A172 (cell line): ENCODE data around the gene NGB. TPM values are rescaled to one million over a fixed set of nuclear protein-coding genes. Genes with fewer than 3 reads are reported as not detected.
"Not testable (repeated sequence)": the region's sequence is repeated elsewhere in the genome, so short reads cannot be mapped to it uniquely, and the experiment has no call there.

Source experiments
- DNase-seq: peaks from one replicate; pipeline ENCODE4 v3.0.0-alpha.2; 2015; ENCODE audit warnings: low spot score
- total RNA-seq: library from RNA; depleted of rRNA; stranded (reverse); fragments of >200 nt; shearing (Covaris generic); gene quantifications from 2 replicates; pipeline ENCODE4 v1.2.3, GENCODE V29; 2014; rRNA removed

The NGB gene, protein sequence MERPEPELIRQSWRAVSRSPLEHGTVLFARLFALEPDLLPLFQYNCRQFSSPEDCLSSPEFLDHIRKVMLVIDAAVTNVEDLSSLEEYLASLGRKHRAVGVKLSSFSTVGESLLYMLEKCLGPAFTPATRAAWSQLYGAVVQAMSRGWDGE
- not detected in 2 replicates for total RNA-seq

DNA sequence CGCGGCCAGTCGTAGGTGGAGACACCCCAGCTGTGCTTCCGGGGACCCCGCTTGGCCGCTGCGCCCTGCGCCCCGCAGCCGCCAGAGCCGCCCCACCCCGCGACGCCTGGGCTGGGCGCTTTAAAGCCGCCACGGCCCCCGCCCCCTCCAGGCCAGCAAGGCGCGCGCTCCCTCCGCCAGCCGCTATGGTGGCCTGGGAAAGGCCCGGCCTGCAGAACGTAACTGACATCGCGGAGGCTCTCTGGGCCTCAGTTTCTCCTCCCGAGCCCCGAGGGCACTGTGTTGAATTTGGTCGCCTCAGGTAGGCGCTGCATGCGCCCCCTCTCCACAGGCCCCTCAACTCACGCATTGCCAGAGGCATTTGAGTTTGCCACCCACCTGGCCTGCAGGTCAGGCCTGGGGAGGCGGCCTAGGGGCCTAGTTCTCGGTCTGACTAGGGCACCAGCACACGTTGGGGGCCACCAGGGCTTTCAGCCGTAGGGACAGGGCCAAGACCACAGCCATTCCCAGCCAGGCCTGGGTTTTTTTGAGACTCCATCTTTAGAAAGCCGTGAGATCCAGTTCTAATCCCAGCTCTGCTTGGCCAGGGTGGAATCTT lies at the start of gene NGB:
Gene NGB (minus strand): TSS at position 94 of the 598 bp plus-strand sequence. CDS start 269 bp downstream, outside the sequence.
- DNase-seq, result no peak

DNA sequence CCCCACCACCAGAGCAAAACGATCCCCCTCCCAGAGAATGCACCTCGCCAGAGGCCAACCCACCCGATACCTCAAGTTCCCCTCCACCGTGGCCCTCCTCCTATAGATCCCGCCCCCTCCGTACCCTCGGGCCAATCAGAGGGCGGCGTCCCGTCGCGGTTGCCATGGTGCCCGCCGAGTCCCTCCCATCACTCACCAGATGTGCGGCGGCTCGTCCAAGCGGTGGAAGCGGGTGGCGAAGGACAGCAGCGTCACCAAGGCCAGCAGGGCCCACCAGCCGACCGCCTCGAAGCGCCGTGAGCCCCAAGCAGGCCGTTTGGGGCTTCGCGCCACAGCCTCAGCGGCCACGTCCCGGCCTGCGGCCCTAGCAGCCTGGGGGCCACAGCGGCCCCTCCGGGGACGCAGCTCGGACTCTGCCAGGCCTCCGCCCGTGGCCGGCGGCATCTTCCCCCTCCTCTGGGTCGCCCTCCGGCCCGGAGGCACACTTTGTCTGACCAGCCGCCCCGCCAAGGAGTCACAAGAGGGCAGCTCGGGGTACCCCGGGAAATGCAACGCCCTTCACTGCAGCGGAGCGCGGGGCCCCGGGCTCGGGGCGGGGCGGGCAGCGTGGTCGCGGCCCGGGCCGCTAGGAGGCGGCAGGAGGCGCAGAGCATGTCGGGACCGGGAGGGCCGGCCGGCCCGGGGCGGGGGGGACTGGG lies 49.4 kb upstream of the NGB start, which contains the start of gene POMT2:
Gene POMT2 (minus strand): TSS at position 646 of the 698 bp plus-strand sequence. CDS start 202 bp downstream, at position 444.
- DNase-seq, result peak; percentile 63

DNA sequence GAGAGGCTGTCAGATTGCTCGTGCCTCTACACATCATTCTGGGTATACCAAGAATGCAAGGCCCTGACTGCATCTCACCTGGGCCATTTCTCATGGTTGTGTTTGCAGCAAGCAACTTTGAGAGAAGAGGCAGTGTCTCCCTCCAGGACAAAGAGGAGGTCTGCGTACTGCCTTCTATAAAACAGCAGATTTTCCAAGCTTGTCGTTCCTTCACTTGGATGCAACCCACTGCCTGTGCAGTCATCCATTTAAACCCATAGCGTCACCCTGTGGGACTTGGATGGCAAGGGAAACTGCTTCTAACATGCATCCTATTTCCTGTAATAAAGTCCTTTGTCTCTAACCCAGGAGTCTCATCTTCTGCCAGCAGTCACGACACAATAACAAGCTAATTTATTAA lies 48.4 kb upstream of the NGB start:
- DNase-seq, result no peak

DNA sequence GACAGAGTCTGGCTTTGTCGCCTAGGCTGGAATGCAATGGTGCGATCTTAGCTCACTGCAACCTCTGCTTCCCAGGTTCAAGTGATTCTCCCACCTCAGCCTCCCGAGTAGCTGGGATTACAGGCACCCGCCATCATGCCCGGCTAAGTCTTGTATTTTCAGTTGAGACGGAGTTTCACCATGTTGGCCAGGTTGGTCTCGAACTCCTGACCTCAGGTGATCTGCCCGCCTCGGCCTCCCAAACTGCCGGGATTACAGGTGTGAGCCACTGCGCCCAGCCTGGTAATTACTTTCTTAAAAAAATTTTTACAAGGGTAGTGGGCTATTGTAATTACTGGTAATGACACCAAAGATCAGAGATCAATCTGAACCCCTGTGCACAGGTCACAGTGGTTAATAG lies 47.8 kb upstream of the NGB start:
- DNase-seq, result not testable (repeated sequence)

DNA sequence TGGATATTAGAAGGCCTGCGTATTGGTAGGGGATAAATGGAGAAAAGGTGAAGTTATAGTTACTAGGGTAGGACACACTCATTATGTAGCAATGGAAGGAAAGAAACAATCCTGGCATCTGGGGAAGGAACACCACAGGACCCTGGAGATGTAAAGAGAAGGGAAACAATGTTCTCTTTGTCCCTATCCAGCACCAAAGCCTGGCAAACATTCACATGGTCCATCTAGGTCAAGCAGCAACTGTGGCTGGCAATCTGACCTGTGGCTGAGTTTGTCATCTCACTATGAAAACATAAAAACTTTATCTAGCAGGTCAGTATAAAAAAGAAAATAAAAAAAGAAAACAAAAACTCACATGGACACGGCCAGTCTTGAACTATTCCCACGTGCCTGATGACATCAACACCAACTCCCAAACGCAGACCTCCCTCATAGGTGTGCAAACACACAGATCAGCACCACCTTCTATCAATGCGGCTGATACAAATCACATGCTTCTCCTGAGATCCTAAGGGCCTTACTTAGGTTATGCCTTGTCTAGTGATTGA lies 47.1 kb upstream of the NGB start:
- no peak for DNase-seq

DNA sequence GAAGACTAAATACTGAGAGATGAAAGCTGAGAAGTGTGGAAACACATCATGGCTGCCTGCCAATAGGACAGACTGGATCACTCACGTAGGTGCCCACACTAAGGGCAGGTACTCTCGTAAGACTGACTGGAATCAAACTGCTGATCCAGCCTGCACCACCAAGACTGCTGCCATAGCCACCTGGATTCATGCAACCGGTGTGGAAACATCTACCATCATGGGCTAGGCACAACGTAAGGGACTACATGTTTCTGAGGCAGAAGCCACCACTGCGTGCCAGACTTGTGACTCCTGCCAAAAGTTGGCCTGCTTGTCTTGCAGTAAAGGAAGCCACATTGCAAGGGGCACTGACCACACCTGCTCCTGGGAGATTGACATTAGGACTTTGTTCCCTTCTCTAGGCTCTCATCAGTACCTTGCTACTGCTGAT lies 45.9 kb upstream of the NGB start:
- no peak for DNase-seq

DNA sequence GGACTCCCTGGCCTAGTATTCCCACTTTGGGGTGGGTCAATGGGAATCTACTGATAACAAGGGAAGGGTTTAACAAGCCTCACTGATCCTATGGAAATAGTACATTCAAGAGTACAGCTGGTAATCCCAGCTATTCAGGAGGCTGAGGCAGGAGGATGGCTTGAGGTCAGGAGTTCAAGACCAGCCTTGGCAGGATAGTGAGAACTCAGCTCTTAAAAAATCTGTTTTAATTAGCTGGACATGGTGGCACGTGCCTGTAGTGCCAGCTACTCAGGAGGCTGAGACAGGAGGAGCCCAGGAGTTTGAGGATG lies 45.1 kb upstream of the NGB start:
- no peak for DNase-seq

DNA sequence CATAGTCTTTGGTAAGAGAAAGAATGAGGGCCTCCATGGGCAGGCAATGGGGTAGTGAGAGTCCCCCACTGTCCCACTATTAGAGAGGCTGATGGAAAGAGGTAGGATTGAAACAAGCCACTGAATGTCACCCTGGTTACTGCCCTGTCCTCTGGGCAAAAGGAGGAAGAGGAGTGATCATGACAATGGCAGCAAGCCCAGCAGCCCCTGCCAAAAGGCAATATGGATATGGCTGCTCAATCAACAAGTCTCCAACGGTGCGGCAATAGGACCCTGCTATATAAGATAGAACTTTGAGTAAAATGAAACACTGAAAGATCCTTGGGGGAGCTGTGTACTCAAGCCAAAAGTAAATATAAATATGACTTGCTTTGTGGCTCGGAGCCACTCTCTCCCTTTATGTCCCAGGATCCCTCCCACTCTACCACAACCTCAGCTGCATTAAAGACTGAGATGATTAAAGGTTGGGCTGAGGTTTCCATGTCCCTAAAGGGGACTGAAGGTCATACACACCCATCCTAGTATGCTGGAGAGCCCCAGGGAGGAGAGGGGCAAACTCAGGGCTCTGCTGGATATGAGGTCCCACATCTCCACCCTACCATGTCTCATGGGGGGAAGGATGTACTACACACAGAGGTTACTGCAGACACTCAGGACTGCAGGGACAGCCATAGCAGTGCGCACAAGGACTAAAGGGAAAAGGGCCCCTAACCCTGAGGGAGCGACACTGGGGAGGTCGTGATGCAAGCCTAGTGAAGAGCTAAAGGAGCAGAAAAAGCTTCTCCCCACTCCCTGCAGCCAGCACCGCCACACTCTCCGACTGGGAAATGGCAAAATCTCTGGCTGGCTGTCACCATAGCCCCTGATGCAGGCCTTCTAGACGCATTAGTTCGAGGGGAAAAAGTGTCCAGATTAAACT lies 43.8 kb upstream of the NGB start:
- no peak for DNase-seq

DNA sequence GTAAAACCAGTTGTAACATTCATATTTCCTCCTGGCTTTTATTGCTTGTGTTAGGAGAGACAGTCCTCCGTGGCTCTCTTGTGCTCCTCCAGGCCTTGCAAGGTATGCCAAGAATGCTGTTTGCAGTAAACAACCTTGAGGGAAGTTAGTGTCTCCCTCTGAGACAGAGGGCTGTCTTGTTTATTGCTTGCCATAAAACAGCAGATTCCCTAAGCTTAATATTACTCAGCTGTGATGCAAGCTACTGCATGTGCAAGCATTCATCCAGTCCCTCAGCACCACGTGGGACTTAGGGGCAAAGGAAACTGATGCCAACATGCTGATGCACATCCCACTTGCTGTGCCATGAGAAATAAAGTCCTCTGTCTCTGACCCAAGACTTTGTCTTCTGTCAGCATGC lies 43.0 kb upstream of the NGB start:
- peak; percentile 66 for DNase-seq

DNA sequence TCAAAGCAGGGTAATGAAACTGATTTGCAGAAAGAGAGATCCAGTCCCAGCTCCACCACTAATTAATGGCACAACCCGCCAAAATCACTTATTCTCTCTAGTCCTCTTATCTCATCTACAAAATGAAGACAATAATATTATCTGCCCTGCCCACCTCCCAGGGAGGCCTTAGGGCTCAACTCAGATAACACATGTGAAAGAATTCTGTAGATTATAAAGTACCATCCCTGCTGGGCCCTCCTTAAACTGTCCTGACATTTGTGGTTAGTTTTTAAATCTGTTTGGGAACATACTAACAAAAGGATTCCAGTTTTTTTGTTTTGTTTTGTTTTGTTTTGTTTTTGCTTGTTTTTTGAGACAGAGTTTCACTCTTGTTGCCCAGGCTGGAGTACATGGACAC lies 42.4 kb upstream of the NGB start:
- DNase-seq, result no peak

DNA sequence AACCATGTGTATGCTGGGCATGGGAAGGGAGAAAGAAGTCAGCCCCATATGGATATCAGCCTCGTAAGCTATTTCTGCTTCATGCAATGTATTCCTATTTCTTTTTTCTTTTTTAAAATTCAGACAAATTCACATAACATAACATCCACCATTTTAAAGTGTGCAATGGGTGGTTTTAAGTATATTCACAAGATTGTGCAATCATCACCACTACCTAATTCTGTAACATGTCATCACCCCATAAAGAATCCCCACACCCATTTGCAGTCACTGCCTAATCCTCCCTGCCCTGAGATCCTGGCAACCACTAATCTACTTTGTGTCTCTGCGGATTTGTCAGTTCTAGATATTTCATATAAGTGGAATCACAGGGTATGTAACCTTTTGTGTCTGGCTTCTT lies 40.2 kb upstream of the NGB start:
- no peak for DNase-seq

DNA sequence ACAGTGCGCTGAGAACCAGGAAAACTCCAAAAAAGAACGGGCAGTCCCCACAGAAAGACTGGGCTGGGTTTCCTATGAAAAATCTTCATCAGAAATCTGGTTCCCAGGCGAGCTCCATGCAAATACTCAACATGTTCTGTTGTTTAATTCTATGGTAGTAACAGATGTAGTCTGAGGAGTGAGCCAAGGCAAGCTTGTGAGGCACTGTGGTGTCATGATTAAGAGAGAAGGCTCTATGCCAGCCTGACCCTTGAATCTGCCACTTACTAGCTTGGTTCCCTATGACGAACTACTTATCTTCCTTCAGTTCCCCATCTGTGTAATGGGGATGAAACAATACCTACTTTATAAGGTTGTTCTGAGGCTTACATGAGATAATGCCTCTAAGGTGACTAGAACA lies 39.0 kb upstream of the NGB start:
- no peak for DNase-seq

DNA sequence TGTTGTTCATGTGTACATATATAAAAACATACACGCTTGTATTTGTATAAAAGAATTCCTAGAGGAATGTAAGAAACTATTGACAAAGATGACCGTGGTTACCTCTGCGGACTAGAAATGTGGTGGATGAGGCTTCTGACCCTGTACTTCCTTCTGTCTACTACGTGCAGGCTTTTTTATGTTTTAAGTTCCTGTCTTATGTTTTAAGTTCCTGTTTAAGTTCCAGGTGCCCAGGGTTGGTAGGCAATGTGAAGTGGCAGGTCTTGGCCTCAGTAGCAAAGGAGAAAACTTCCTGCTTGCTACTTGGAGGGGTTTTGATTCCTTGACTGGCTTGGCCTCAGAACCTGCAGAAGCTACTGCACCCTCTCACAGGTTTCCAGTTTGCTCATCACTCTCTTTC lies 38.1 kb upstream of the NGB start:
- DNase-seq, result no peak

DNA sequence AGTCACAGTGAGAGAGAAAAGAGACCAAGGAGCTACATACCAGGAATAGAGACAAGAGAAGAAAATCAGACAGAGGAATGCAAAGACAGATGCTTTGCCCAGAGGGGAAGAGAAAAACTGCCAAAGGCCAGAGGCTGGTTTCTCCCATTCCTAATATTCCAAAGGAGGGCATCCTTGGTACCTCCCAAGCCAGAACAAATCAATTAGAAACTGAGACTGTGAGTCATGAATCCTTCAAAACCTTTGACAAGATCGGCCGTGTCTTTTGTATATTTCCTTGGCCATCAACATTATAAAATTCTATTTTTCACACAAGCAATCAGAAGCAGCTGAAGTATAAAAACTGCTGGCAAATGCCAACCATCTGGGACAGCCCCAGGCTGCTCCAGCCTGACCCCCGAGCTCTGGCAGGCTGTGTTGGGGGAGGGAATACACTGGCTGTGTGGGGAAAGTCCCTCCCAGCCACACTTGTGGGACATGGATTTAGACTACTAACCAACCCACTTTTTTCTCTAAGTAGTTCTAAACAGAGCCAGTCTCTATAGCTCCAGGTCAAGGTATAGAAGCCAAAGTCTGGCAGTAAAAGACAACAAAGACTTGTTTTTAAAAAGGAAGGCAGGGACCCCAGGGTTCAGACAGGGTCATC lies 36.0 kb upstream of the NGB start:
- DNase-seq, result no peak

DNA sequence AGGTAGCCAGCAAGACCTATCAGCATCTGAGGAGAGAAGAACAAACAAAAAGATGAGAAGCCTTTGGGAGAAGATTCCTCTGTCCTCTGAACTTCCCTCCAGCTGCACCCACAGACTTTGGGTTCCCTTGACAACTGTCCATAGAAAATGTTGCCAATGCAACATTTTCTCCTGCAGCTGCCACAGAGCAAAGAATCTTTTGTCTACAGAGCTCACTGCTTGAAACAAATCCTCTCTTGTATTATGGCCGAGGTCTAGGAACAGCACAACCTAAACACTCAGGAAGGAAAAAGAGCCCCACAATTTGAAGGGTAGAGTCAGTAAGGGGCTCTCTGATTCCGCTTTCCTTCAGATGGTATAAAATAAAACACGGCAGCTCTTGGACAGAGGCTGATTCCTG lies 35.4 kb upstream of the NGB start:
- DNase-seq, result no peak

DNA sequence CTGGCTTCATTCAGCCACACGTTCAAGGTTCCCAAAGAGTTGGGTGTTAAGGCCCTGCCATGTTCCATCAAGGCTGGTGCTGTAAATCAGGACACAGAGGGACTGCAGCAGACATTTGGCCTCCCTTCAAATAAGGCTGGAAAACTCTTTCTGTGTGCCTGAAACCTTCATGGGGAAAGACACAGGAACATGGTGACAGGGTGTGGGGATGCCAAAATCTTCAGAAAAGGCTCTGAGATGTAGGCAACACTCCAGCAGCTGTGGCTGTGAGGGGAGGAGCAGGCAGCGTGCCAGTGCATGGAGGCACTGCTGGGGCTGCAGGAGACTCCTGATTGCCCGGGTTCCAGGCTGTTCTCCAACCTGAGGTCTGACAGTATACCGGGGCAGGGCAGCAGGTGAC lies 34.7 kb upstream of the NGB start:
- DNase-seq, result no peak

DNA sequence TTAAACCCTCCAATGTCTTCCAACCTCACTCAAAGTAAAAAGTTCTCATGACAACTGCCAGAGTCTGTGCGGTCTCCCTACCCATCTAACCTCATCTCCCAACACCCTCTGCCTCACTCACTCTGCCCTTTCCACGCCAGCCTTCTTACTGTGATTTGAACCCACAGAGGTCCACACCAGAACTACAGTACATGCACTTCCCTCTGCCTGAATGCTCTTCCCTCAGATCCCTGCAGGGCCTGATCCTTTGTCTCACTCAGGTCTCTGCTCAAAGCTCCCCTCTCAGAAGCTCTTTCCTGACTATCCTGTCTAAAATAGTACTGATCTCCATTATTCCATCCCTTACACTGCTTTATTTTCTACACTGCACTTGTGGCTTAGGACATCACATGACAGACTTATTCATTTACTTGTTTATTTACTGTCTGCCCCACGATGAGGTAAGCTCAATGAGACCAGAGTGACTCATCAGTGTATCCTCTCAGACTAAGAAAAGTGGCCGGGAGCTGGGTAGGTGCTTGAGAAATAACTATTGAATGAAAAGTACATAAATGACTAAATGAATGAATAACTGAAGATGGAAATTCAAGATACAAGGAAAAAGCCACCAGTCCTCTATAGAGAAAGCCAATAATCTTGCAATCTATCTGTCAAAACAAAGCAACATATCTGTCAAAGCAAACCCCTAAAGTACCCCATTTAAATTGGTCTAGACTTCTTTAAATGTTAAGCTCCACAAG lies 32.6 kb upstream of the NGB start:
- peak; percentile 86 for DNase-seq

DNA sequence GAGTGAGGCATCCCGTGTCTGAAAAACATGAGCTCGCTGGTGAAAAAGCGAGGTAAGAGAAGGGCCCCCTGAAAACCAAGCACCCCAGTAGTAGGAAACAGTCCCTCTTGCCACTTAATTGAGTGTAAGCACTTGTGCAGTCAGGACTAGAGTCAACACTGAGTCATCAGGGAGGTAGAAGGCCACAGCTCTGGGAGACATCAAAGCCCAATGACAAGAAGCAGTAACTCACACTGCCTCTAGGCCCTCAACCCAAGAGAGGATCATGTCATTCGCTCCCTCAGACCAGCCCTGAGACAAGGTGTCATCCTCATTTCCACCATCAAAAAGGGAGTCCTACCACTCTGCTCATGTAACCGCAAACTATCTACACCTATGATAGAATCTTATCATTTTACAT lies 31.9 kb upstream of the NGB start:
- DNase-seq, result peak; percentile 79

DNA sequence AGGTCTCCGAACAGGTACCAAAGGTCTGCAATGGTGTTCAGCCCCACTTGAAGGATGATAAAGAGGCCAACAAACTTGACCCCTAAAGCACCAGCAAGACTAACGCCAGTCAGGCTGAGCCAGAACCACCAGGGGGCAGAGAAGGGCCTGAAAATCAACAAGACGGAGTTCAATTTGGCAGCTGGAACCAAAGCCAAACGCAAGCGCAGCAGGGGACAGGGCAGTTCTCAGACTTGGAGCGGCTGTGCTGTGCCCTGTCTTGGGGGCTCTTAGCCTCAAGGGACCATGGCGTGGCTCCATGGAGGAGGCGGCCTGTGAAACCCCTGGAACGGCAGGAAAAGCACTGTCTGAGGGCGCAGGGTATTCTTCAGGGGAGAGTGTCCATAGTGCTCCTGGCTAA lies 30.1 kb upstream of the NGB start:
- peak; percentile 29 for DNase-seq

DNA sequence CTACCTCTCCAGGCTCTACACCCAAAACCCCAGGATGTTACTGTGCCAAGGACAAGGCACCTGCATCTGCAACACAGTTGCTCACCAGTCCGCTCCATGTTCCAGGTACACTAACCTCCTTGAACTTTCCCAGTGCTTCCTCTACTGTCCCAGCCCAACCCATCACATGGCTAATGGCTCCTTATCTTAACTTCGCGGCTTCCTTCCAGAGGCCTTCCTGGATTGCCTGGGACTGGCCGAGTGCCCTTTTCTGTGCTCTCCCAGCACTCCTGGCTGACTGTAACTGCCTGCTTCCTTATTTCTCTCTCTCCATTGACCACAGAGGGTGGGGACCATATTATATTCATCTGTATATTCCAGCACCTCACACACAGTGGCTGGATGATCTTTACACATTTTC lies 28.8 kb upstream of the NGB start:
- DNase-seq, result no peak

DNA sequence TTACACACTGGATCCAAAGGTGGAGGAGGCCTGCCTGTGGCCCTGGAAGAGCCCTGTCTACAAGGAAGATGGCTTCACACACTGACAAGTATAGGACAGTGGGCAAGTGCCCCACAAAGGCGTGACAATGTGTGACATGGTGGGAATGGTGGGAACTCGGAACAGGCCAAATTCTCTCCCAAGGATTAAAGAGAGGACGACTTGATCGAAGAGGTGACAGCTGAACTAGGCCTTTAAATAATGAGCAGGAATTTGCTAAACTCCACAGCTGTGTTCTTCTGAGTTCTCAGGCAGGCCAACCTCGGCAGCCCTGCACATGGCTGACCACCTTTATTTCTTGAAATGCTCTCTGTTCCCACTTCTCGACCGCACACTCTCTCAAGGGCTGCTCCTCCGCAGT lies 25.9 kb upstream of the NGB start:
- DNase-seq, result no peak
